NOMO-1 treated with dmso at 0.1 percent for 144 hours (cell line): ENCODE data around the gene SIGLEC7.

Experiments
- DNase-seq: peaks from one replicate; lab custom pipeline; 2025; ENCODE audit not compliant: unreplicated experiment; lab: John Stamatoyannopoulos, UW

SIGLEC7 gene

DNA sequence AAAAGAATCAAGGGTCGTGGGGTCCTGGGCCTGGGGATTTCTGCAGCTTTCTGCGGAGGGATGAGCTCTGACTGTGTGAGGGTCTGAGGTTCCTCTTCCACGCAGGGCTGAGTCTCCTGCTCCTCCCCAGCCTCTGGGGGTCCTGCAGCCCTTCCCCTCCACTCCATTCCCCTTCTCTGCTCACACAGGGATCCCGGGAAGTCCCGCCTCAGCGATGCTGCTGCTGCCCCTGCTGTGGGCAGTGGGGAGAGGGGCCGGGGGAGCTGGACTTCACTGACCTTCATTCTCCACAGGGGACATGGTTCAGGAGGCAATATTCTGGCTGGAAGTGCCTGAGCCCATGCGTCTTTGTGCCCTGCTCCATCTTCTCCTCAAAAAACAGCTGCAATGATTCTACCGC is 56.5 kb downstream of the SIGLEC7 start:
- no peak for DNase-seq

DNA sequence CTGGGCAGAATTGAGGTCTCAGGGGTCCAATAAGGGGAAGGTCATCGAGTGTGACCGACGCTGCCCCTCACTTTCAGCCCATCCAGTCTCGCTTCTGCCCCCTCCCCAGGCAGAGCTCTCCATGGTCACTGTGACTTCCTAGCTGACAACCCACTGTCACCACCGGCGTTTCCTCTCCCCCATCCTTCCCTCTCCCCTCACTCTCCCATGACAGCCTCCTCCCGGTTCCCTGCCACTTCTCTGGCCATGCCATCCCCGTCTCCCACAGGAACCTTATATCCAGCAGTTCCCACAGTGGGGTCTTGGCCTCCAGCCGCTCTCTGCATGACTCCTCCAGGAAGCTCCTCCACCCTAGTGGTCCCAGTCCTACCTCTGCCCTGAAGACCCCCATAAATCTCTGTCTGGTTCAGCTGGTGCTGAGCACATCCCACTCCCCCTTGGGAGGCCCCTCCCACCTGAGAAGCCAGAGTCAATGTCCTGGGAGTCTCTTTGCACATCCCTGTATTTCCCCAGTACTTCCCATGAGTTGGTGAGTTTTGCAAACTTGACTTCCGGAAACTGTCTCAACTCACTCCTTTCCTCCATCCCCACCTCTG is 58.1 kb downstream of the SIGLEC7 start:
- DNase-seq: no peak

DNA sequence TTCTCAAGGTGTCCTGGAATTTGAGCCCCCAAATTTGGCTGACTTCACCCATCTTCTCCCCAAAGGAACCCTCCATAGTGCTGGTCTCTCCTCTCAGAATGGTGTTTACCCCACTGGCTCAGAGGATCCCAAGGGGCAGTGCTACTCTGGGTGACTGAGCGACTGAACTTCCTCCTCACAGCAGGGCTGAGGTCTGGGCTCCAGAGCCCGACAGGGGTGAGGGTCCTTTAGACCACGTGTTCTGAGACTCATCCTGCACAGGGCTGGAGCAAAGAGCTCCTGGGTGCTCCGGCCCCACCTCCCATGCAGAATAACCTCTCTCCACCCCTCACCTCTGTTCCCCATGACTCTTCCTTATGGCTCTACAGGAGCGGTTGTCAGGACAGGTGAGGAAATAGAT is 59.6 kb downstream of the SIGLEC7 start:
- DNase-seq: no peak
